Keratinocyte (primary cell): ENCODE data around the gene ST6GAL1. TPM values are rescaled to one million over a fixed set of nuclear protein-coding genes. Genes with fewer than 3 reads are reported as not detected.
"Not testable (repeated sequence)": the region's sequence is repeated elsewhere in the genome, so short reads cannot be mapped to it uniquely, and the experiment has no call there.

Experiments used
- DNase-seq: peaks from one replicate; pipeline ENCODE4 v3.0.0-alpha.2; 2011; ENCODE audit warnings: low read depth, missing footprints, low spot score
- FAIRE-seq: peaks from 2 replicates; lab custom pipeline; 2011; peaks lifted over from hg19 to GRCh38; lab: Jason Lieb, UNC
- H2AFZ ChIP-seq: 2 replicates; pipeline ENCODE4 v1.6.0; 2012; ENCODE audit warnings: low read length, control low read depth, inconsistent platforms; ENCODE audit not compliant: control insufficient read depth
- H3K27ac ChIP-seq: 2 replicates; pipeline ENCODE4 v1.5.1; 2011; ENCODE audit warnings: low read length; ENCODE audit not compliant: control insufficient read depth, insufficient read depth
- H3K27me3 ChIP-seq: 3 replicates; pipeline ENCODE4 v1.6.0; 2011; ENCODE audit warnings: low read length; ENCODE audit not compliant: control insufficient read depth, insufficient read depth; ENCODE audit errors: extremely low read depth
- H3K36me3 ChIP-seq, 2 experiments: 2 replicates in 1 of 2; 3 replicates in 1 of 2; pipeline ENCODE4 v1.5.1; 2011; ENCODE audit warnings: low read length in 2 of 2, mild to moderate bottlenecking in 1 of 2; ENCODE audit not compliant: control insufficient read depth in 2 of 2, insufficient read depth in 2 of 2; ENCODE audit errors: extremely low read depth in 1 of 2
- H3K4me1 ChIP-seq: 3 replicates; pipeline ENCODE4 v1.5.1; 2011; ENCODE audit warnings: low read length; ENCODE audit not compliant: control insufficient read depth, insufficient read depth; ENCODE audit errors: extremely low read depth
- H3K4me2 ChIP-seq: 3 replicates; pipeline ENCODE4 v1.6.0; 2011; ENCODE audit warnings: low read depth, low read length; ENCODE audit not compliant: control insufficient read depth, insufficient read depth; ENCODE audit errors: extremely low read depth
- H3K4me3 ChIP-seq, 3 experiments: fragments of 200-600 bp in 1 of 3; sonication (generic) in 1 of 3; 2 replicates in 2 of 3; 3 replicates in 1 of 3; pipeline ENCODE4 v1.5.1; 2011 to 2016; ENCODE audit warnings: low read length in 3 of 3, mild to moderate bottlenecking in 3 of 3, control low read depth in 2 of 3, inconsistent platforms in 1 of 3, low read depth in 1 of 3, mixed read lengths in 1 of 3, mixed run types in 1 of 3, moderate library complexity in 1 of 3; ENCODE audit not compliant: control insufficient read depth in 2 of 3, insufficient read depth in 2 of 3; ENCODE audit errors: extremely low read depth in 1 of 3
- H3K79me2 ChIP-seq: 2 replicates; pipeline ENCODE4 v1.6.0; 2012; ENCODE audit warnings: low read length; ENCODE audit not compliant: control insufficient read depth, insufficient read depth
- H3K9ac ChIP-seq: 3 replicates; pipeline ENCODE4 v1.6.0; 2011; ENCODE audit warnings: low read length; ENCODE audit not compliant: control insufficient read depth, insufficient read depth; ENCODE audit errors: extremely low read depth
- H3K9me1 ChIP-seq: 3 replicates; pipeline ENCODE4 v1.6.0; 2011; ENCODE audit warnings: low read length; ENCODE audit not compliant: control insufficient read depth, insufficient read depth; ENCODE audit errors: extremely low read depth
- H3K9me3 ChIP-seq: 2 replicates; pipeline ENCODE4 v1.5.1; 2012; ENCODE audit warnings: low read depth, low read length; ENCODE audit not compliant: control insufficient read depth
- H4K20me1 ChIP-seq: 3 replicates; pipeline ENCODE4 v1.6.0; 2011; ENCODE audit warnings: low read length; ENCODE audit not compliant: control insufficient read depth, insufficient read depth; ENCODE audit errors: extremely low read depth
- EZH2 ChIP-seq: IDR thresholded peaks from one replicate; pipeline ENCODE4 v1.6.1; 2012; ENCODE audit warnings: inconsistent platforms, mild to moderate bottlenecking, low read length, moderate library complexity
- dilution Hi-C: fragments of 300-500 bp; cut with MboI; formaldehyde crosslinking; loops from one replicate; pipeline ENCODE4 v1.7.0; 2020; ENCODE audit warnings: low sequenced_read_pairs; ENCODE audit not compliant: extremely low pct_ligation_motif_present
- polyA plus RNA-seq, 5 experiments: library from polyadenylated mRNA; depleted of rRNA in 3 of 5; stranded (reverse) in 3 of 5; stranded (forward) in 1 of 5; unstranded in 1 of 5; fragments of >200 nt; gene quantifications; 1 replicate in 1 of 5; 2 replicates in 3 of 5; 3 replicates in 1 of 5; pipeline versions ENCODE4 v1.2.1 to v1.2.3, GENCODE V29; 2011 to 2012; ENCODE audit warnings: missing spikeins in 2 of 5, low read depth in 1 of 5, low replicate concordance in 1 of 5
- TF ChIP-seq, protein P1 (sequence below), 3 experiments: IDR thresholded peaks in 1 of 3; conservative IDR thresholded peaks in 1 of 3; optimal IDR thresholded peaks in 1 of 3; 2 replicates in 2 of 3; 3 replicates in 1 of 3; pipeline versions ENCODE3 to v1.5.1; 2011; ENCODE audit warnings: low read length in 3 of 3, mild to moderate bottlenecking in 3 of 3, moderate library complexity in 2 of 3, control low read depth in 1 of 3, inconsistent platforms in 1 of 3; ENCODE audit not compliant: insufficient read depth in 2 of 3; ENCODE audit errors: extremely low read depth in 1 of 3

The ST6GAL1 gene
- polyA plus RNA-seq, 1 donor (not counting 4 experiments of a cell fraction or from before 2014, with no cell fraction given), result 7.5 TPM

DNA sequence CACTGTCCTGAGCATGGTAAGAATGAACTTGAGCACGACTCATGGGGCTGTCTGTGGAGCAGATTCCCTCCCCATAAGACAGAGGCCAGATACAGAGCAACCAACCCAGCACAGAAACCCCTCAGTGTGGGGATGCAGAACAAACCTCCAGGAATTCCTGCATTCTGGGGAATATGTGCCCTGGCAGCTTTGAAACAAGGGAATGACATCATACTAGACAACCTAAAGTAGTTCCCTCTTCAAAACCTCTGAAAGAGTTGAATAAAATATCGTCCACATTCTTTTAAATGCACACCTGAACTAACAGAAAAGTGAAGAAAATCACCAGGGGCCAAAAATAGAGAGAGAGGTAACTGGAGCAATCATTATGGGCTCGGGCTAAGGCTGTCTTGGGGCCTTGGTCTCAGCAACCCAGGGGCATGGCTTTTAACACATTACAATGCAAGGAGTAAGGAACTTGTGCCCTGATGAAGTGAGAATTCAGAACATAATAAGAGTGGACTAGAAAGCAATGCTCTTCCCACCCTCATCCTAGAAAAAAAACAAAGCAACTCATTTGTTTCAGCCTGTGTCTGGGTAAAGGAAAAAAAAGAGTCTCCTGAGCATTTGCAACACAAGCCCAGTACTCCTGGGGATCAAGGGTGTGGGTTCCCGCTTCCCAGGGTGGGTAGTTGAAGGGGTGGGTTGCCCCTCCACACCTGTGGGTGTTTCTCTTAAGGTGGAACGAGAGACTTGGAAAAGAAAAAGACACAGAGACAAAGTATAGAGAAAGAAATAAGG lies 43.9 kb upstream of the ST6GAL1 start:
- peaks cover 21% of the 10 kb centered on the region for H3K4me1 ChIP-seq
- H3K9ac ChIP-seq, result no peak overlapping the region
- TF ChIP-seq EZH2, result no peak
- TF ChIP-seq, protein P1, sequence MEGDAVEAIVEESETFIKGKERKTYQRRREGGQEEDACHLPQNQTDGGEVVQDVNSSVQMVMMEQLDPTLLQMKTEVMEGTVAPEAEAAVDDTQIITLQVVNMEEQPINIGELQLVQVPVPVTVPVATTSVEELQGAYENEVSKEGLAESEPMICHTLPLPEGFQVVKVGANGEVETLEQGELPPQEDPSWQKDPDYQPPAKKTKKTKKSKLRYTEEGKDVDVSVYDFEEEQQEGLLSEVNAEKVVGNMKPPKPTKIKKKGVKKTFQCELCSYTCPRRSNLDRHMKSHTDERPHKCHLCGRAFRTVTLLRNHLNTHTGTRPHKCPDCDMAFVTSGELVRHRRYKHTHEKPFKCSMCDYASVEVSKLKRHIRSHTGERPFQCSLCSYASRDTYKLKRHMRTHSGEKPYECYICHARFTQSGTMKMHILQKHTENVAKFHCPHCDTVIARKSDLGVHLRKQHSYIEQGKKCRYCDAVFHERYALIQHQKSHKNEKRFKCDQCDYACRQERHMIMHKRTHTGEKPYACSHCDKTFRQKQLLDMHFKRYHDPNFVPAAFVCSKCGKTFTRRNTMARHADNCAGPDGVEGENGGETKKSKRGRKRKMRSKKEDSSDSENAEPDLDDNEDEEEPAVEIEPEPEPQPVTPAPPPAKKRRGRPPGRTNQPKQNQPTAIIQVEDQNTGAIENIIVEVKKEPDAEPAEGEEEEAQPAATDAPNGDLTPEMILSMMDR (optimal IDR thresholded peaks at IDR 0.05 in 1 of 3, IDR thresholded peaks at IDR 0.05 in 1 of 3, conservative IDR thresholded peaks at IDR 0.05 in 1 of 3; ENCODE audit: extremely low read depth in 1 of 3, insufficient read depth in 2 of 3, low read length in 3 of 3), result no peak
- H3K4me2 ChIP-seq, result no peak overlapping the region
- H4K20me1 ChIP-seq, result no peaks in the 10 kb centered on the region
- no peaks in the 10 kb centered on the region for H3K79me2 ChIP-seq
- no peak overlapping the region for H2AFZ ChIP-seq
- H3K9me1 ChIP-seq, result no peaks in the 10 kb centered on the region
- DNase-seq (no peak), FAIRE-seq (no peak)
- H3K27ac ChIP-seq, result no peak overlapping the region
- no peak overlapping the region for H3K4me3 ChIP-seq
- H3K9me3 ChIP-seq, result no peaks in the 10 kb centered on the region
- H3K36me3 ChIP-seq, result no peaks in the 10 kb centered on the region
- dilution Hi-C loops, result no loop called here
- H3K27me3 ChIP-seq, result no peaks in the 10 kb centered on the region

DNA sequence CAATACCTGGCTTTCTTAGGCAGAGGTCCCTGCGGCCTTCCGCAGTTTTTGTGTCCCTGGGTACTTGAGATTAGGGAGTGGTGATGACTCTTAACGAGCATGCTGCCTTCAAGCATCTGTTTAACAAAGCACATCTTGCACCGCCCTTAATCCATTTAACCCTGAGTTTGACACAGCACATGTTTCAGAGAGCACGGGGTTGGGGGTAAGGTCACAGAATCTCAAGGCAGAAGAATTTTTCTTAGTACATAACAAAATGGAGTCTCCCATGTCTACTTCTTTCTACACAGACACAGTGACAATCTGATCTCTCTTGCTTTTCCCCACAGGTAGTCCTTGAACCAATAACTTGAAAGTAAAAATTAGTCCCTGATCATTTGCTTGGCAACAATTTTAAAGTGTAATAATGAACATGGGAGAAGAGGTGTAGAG lies 42.8 kb upstream of the ST6GAL1 start:
- H3K27ac ChIP-seq, H3K9ac ChIP-seq, H3K36me3 ChIP-seq, dilution Hi-C loops, FAIRE-seq, H3K79me2 ChIP-seq, H3K4me2 ChIP-seq, H3K9me1 ChIP-seq, H3K27me3 ChIP-seq, H3K4me3 ChIP-seq, H4K20me1 ChIP-seq, H2AFZ ChIP-seq, H3K9me3 ChIP-seq, DNase-seq: not testable (repeated sequence)
- H3K4me1 ChIP-seq, result peaks cover 14% of the 10 kb centered on the region
